ENCODE measurements around the gene RGSL1. TPM values are rescaled to one million over a fixed set of nuclear protein-coding genes. Genes with fewer than 3 reads are reported as not detected.

Gene RGSL1
- not detected for total RNA-seq

- Mint-ChIP-seq H3K27ac (no peak within 1 kb of the TSS), H3K27me3 (peaks cover 13 to 27% of the 10 kb centered on the region in 2 donors), H3K4me3 (no peak within 1 kb of the TSS), H3K4me1 (ENCODE audit: low read depth in 2 of 2) (peaks cover 4 to 6% of the 10 kb centered on the region in 2 donors), H3K36me3 (no peaks in the 10 kb centered on the region), H3K9me3 (no peaks in the 10 kb centered on the region)
- DNase-seq (ENCODE audit: low spot score), result no peak
- no peak for ATAC-seq
Measured at GRCh38 chr1:182450087-182450486, at the start of gene RGSL1. RGSL1 (plus strand) TSS chr1:182450146; CDS start chr1:182450166, 20 bp downstream.

GRCh38 chr1:182400567-182400966, 49.4 kb upstream of the RGSL1 start, which contains the start of gene TEDDM1:
TEDDM1 (minus strand) TSS chr1:182400667; CDS start chr1:182400485, 182 bp downstream.
- Mint-ChIP-seq H3K9me3 (peaks cover 3% of the 10 kb centered on the region), H3K27ac (no peak within 1 kb of the TSS), H3K27me3 (peaks cover 9 to 13% of the 10 kb centered on the region in 2 donors), H3K36me3 (no peaks in the 10 kb centered on the region), H3K4me1 (ENCODE audit: low read depth in 2 of 2) (peaks cover 4 to 5% of the 10 kb centered on the region in 2 donors), H3K4me3 (no peak within 1 kb of the TSS)
- ATAC-seq (no peak), DNase-seq (ENCODE audit: low spot score) (no peak)

GRCh38 chr1:182404781-182405180, 45.2 kb upstream of the RGSL1 start:
- H3K27me3 Mint-ChIP-seq, result peaks cover 17 to 35% of the 10 kb centered on the region in 2 donors
- DNase-seq (ENCODE audit: low spot score), result no peak
- no peaks in the 10 kb centered on the region for H3K36me3 Mint-ChIP-seq
- no peak for ATAC-seq
- peaks cover 5% of the 10 kb centered on the region for H3K9me3 Mint-ChIP-seq
- no peaks in the 10 kb centered on the region for H3K4me1 Mint-ChIP-seq (ENCODE audit: low read depth in 2 of 2)
- no peak overlapping the region for H3K27ac Mint-ChIP-seq
- H3K4me3 Mint-ChIP-seq, result no peak overlapping the region

- H3K4me1 Mint-ChIP-seq (ENCODE audit: low read depth in 2 of 2), result no peaks in the 10 kb centered on the region
- H3K9me3 Mint-ChIP-seq, result peaks cover 5% of the 10 kb centered on the region
Measured at GRCh38 chr1:182405578-182405977, 44.4 kb upstream of the RGSL1 start.

GRCh38 chr1:182406012-182406411, 43.9 kb upstream of the RGSL1 start:
- Mint-ChIP-seq H3K36me3 (no peaks in the 10 kb centered on the region), H3K4me1 (ENCODE audit: low read depth in 2 of 2) (no peaks in the 10 kb centered on the region), H3K27ac (no peak overlapping the region), H3K9me3 (peaks cover 5% of the 10 kb centered on the region), H3K4me3 (no peak overlapping the region), H3K27me3 (peaks cover 17 to 39% of the 10 kb centered on the region in 2 donors)
- DNase-seq (ENCODE audit: low spot score), result no peak
- ATAC-seq, result no peak

More at GRCh38 chr1:182405578-182405977, 44.4 kb upstream of the RGSL1 start:
- no peaks in the 10 kb centered on the region for H3K36me3 Mint-ChIP-seq
- H3K27ac Mint-ChIP-seq, result no peak overlapping the region
- no peak for ATAC-seq
- DNase-seq (ENCODE audit: low spot score), result no peak
- peaks cover 17 to 39% of the 10 kb centered on the region in 2 donors for H3K27me3 Mint-ChIP-seq
- no peak overlapping the region for H3K4me3 Mint-ChIP-seq

GRCh38 chr1:182407724-182408123, 42.2 kb upstream of the RGSL1 start:
- no peaks in the 10 kb centered on the region for H3K4me1 Mint-ChIP-seq (ENCODE audit: low read depth in 2 of 2)
- no peak for DNase-seq (ENCODE audit: low spot score)
- peaks cover 17 to 39% of the 10 kb centered on the region in 2 donors for H3K27me3 Mint-ChIP-seq
- peaks cover 5% of the 10 kb centered on the region for H3K9me3 Mint-ChIP-seq
- no peak overlapping the region for H3K27ac Mint-ChIP-seq
- H3K36me3 Mint-ChIP-seq, result no peaks in the 10 kb centered on the region
- ATAC-seq, result no peak
- no peak overlapping the region for H3K4me3 Mint-ChIP-seq

GRCh38 chr1:182408435-182409075, 41.4 kb upstream of the RGSL1 start:
- peaks cover 5% of the 10 kb centered on the region for H3K9me3 Mint-ChIP-seq
- no peak for DNase-seq (ENCODE audit: low spot score)
- peaks cover 12 to 35% of the 10 kb centered on the region in 2 donors for H3K27me3 Mint-ChIP-seq
- no peaks in the 10 kb centered on the region for H3K4me1 Mint-ChIP-seq (ENCODE audit: low read depth in 2 of 2)
- H3K36me3 Mint-ChIP-seq, result no peaks in the 10 kb centered on the region
- H3K27ac Mint-ChIP-seq, result no peak overlapping the region
- H3K4me3 Mint-ChIP-seq, result no peak overlapping the region
- no peak for ATAC-seq

- Mint-ChIP-seq H3K9me3 (peaks cover 5% of the 10 kb centered on the region), H3K36me3 (no peaks in the 10 kb centered on the region), H3K27ac (no peak overlapping the region), H3K27me3 (peaks cover 8 to 39% of the 10 kb centered on the region in 2 donors), H3K4me3 (no peak overlapping the region), H3K4me1 (ENCODE audit: low read depth in 2 of 2) (no peaks in the 10 kb centered on the region)
- DNase-seq (ENCODE audit: low spot score) (no peak), ATAC-seq (no peak)
Measured at GRCh38 chr1:182410138-182410537, 39.8 kb upstream of the RGSL1 start.

GRCh38 chr1:182410620-182411273, 39.2 kb upstream of the RGSL1 start:
- DNase-seq (ENCODE audit: low spot score), result no peak
- H3K27me3 Mint-ChIP-seq, result peaks cover 8 to 39% of the 10 kb centered on the region in 2 donors
- no peaks in the 10 kb centered on the region for H3K4me1 Mint-ChIP-seq (ENCODE audit: low read depth in 2 of 2)
- H3K27ac Mint-ChIP-seq, result no peak overlapping the region
- H3K36me3 Mint-ChIP-seq, result no peaks in the 10 kb centered on the region
- no peak for ATAC-seq
- H3K9me3 Mint-ChIP-seq, result no peaks in the 10 kb centered on the region
- H3K4me3 Mint-ChIP-seq, result no peak overlapping the region

- no peaks in the 10 kb centered on the region for H3K9me3 Mint-ChIP-seq
- H3K27me3 Mint-ChIP-seq, result peaks cover 13 to 36% of the 10 kb centered on the region in 2 donors
- no peak for DNase-seq (ENCODE audit: low spot score)
- H3K27ac Mint-ChIP-seq, result no peak overlapping the region
- H3K4me1 Mint-ChIP-seq (ENCODE audit: low read depth in 2 of 2), result no peaks in the 10 kb centered on the region
- H3K36me3 Mint-ChIP-seq, result no peaks in the 10 kb centered on the region
- no peak for ATAC-seq
- H3K4me3 Mint-ChIP-seq, result no peak overlapping the region
Measured at GRCh38 chr1:182413486-182413885, 36.5 kb upstream of the RGSL1 start.

GRCh38 chr1:182413969-182414368, 36.0 kb upstream of the RGSL1 start:
- no peaks in the 10 kb centered on the region for H3K36me3 Mint-ChIP-seq
- no peaks in the 10 kb centered on the region for H3K9me3 Mint-ChIP-seq
- DNase-seq (ENCODE audit: low spot score) (no peak), ATAC-seq (no peak)
- no peaks in the 10 kb centered on the region for H3K4me1 Mint-ChIP-seq (ENCODE audit: low read depth in 2 of 2)
- no peak overlapping the region for H3K4me3 Mint-ChIP-seq
- no peak overlapping the region for H3K27ac Mint-ChIP-seq
- H3K27me3 Mint-ChIP-seq, result peaks cover 14 to 35% of the 10 kb centered on the region in 2 donors

- Mint-ChIP-seq H3K27me3 (peaks cover 23 to 25% of the 10 kb centered on the region in 2 donors), H3K4me1 (ENCODE audit: low read depth in 2 of 2) (no peaks in the 10 kb centered on the region), H3K36me3 (no peaks in the 10 kb centered on the region), H3K4me3 (no peak overlapping the region), H3K9me3 (no peaks in the 10 kb centered on the region), H3K27ac (no peak overlapping the region)
- DNase-seq (ENCODE audit: low spot score) (no peak), ATAC-seq (peak; percentile 65 to 72)
Measured at GRCh38 chr1:182415789-182416188, 34.2 kb upstream of the RGSL1 start.

- Mint-ChIP-seq H3K36me3 (no peaks in the 10 kb centered on the region), H3K4me3 (no peak overlapping the region), H3K27ac (peak overlapping the region in 1 of 2 donors; percentile 48), H3K9me3 (no peaks in the 10 kb centered on the region), H3K4me1 (ENCODE audit: low read depth in 2 of 2) (peaks cover 11 to 33% of the 10 kb centered on the region in 2 donors), H3K27me3 (peaks cover 0 to 13% of the 10 kb centered on the region in 2 donors)
- ATAC-seq (peak; percentile 34 to 51), DNase-seq (ENCODE audit: low spot score) (no peak)
Measured at GRCh38 chr1:182426442-182427430, 23.2 kb upstream of the RGSL1 start.
